Frontal cortex (tissue), 4 donors: ENCODE results near the gene NAALAD2. TPM values are rescaled to one million over a fixed set of nuclear protein-coding genes. Genes with fewer than 3 reads are reported as not detected.
"Not testable (repeated sequence)": the region's sequence is repeated elsewhere in the genome, so short reads cannot be mapped to it uniquely, and the experiment has no call there.

ENCODE experiments used
- DNase-seq, 2 donors: peaks; one replicate each; pipeline ENCODE4 v3.0.0; 2012; ENCODE audit warnings: low spot score in 2 of 2
- FAIRE-seq: peaks from 2 replicates; lab custom pipeline; 2012; peaks lifted over from hg19 to GRCh38; lab: Jason Lieb, UNC
- total RNA-seq: library from RNA; depleted of rRNA; stranded (reverse); fragments of >200 nt; gene quantifications from one replicate; pipeline ENCODE4 v1.2.3, GENCODE V29; 2014
- donor health status: control.
- donor health status: control.
- donor health status: control.

Gene NAALAD2
- total RNA-seq = 6.9 TPM

- FAIRE-seq (no peak), DNase-seq (peak in 1 of 2 donors; percentile 8)
These were observed at the start of gene NAALAD2 for GRCh38 chr11:90134478-90135003. NAALAD2 (plus strand) TSS chr11:90134663; CDS start chr11:90134759, 96 bp downstream.

GRCh38 chr11:90085650-90086049, 48.8 kb upstream of the NAALAD2 start, which contains the start of gene UBTFL1:
UBTFL1 (plus strand) TSS chr11:90085950; CDS start chr11:90085950, 0 bp downstream.
- DNase-seq = not testable (repeated sequence)

GRCh38 chr11:90088731-90089130, 45.7 kb upstream of the NAALAD2 start:
- not testable (repeated sequence) for DNase-seq, FAIRE-seq

More at GRCh38 chr11:90085650-90086049, 48.8 kb upstream of the NAALAD2 start, which contains the start of gene UBTFL1:
- FAIRE-seq = not testable (repeated sequence)

GRCh38 chr11:90095230-90095924, 39.1 kb upstream of the NAALAD2 start:
- FAIRE-seq, DNase-seq: not testable (repeated sequence)

GRCh38 chr11:90098261-90098660, 36.2 kb upstream of the NAALAD2 start:
- not testable (repeated sequence) for FAIRE-seq, DNase-seq

- FAIRE-seq (no peak), DNase-seq (no peak)
These were observed 34.0 kb upstream of the NAALAD2 start for GRCh38 chr11:90100431-90100830.

GRCh38 chr11:90113541-90113940, 20.9 kb upstream of the NAALAD2 start:
- FAIRE-seq (peak; percentile 97), DNase-seq (no peak)

- no peak for FAIRE-seq
- no peak for DNase-seq
These were observed 14.3 kb upstream of the NAALAD2 start for GRCh38 chr11:90120191-90120590.

- FAIRE-seq (no peak), DNase-seq (no peak)
These were observed 10.1 kb upstream of the NAALAD2 start for GRCh38 chr11:90124371-90124770.

- FAIRE-seq (no peak), DNase-seq (no peak)
These were observed 9.5 kb upstream of the NAALAD2 start for GRCh38 chr11:90124946-90125345.

- FAIRE-seq (no peak), DNase-seq (no peak)
These were observed 644 bp upstream of the NAALAD2 start for GRCh38 chr11:90133560-90134477.

GRCh38 chr11:90135016-90135415, 553 bp downstream of the NAALAD2 start:
- no peak for FAIRE-seq
- DNase-seq = no peak

GRCh38 chr11:90148900-90149299, 14.4 kb downstream of the NAALAD2 start:
- no peak for DNase-seq
- FAIRE-seq = no peak

GRCh38 chr11:90166982-90167573, 32.6 kb downstream of the NAALAD2 start:
- not testable (repeated sequence) for FAIRE-seq, DNase-seq

GRCh38 chr11:90167704-90168103, 33.2 kb downstream of the NAALAD2 start:
- DNase-seq, FAIRE-seq: not testable (repeated sequence)

- no peak for DNase-seq
- FAIRE-seq = no peak
These were observed 34.1 kb downstream of the NAALAD2 start for GRCh38 chr11:90168571-90168970.

GRCh38 chr11:90171359-90171758, 36.9 kb downstream of the NAALAD2 start:
- no peak for FAIRE-seq
- no peak for DNase-seq

- DNase-seq = no peak
- FAIRE-seq = no peak
These were observed 41.6 kb downstream of the NAALAD2 start for GRCh38 chr11:90176069-90176468.

- DNase-seq (no peak), FAIRE-seq (no peak)
These were observed 44.3 kb downstream of the NAALAD2 start for GRCh38 chr11:90178751-90179150.

GRCh38 chr11:90179923-90180322, 45.5 kb downstream of the NAALAD2 start:
- FAIRE-seq (no peak), DNase-seq (no peak)
